ENCODE results near the gene RYR3. TPM values are rescaled to one million over a fixed set of nuclear protein-coding genes. Genes with fewer than 3 reads are reported as not detected.

RYR3 gene
- polyA plus RNA-seq, result 0.01 to 0.09 TPM (median 0.04 TPM) in 3 replicates
- not detected for polyA plus RNA-seq (2011; ENCODE audit: low read depth)
- under 0.01 and 0.01 TPM in 2 replicates for polyA plus RNA-seq (2011; cell fraction: cytosol; rRNA removed)
- 0.09 and 0.25 TPM in 2 replicates for polyA plus RNA-seq (2011; cell fraction: nucleus; rRNA removed)
- 0.31 and 0.32 TPM in 2 replicates for polyA plus RNA-seq (2012; ENCODE audit: low replicate concordance)
- polyA minus RNA-seq, result 0.06 to 0.10 TPM (median 0.07 TPM) in 3 replicates
- not detected for polyA minus RNA-seq (2011; cell fraction: cytosol; rRNA and poly(A)+ RNA removed)
- 0.16 and 0.21 TPM in 2 replicates for polyA minus RNA-seq (2011; cell fraction: nucleus; rRNA and poly(A)+ RNA removed)

- H4K20me1 ChIP-seq (ENCODE audit: control insufficient read depth, extremely low read depth, insufficient read depth, low read length), result no peaks in the 10 kb centered on the region
- peak within 1 kb of the TSS; percentile 82 for H3K4me2 ChIP-seq (ENCODE audit: control insufficient read depth, extremely low read depth, insufficient read depth, low read depth, low read length)
- H3K9me1 ChIP-seq (ENCODE audit: control insufficient read depth, extremely low read depth, insufficient read depth, low read length), result no peaks in the 10 kb centered on the region
- no peaks in the 10 kb centered on the region for H3K9me3 ChIP-seq (ENCODE audit: control insufficient read depth, low read depth, low read length)
- TF ChIP-seq CTCF (optimal IDR thresholded peaks at IDR 0.05 in 1 of 3, IDR thresholded peaks at IDR 0.05 in 1 of 3, conservative IDR thresholded peaks at IDR 0.05 in 1 of 3; ENCODE audit: extremely low read depth in 1 of 3, insufficient read depth in 2 of 3, low read length in 3 of 3), result no peak
- peak; percentile 19 for TF ChIP-seq EZH2 (IDR thresholded peaks at IDR 0.05; ENCODE audit: low read length)
- no peak within 1 kb of the TSS for H3K27ac ChIP-seq (ENCODE audit: control insufficient read depth, insufficient read depth, low read length)
- no peaks in the 10 kb centered on the region for H3K36me3 ChIP-seq (ENCODE audit: control insufficient read depth in 2 of 2, extremely low read depth in 1 of 2, insufficient read depth in 2 of 2, low read length in 2 of 2)
- no peak for FAIRE-seq
- DNase-seq (ENCODE audit: low read depth, low spot score), result no peak
- H3K4me3 ChIP-seq (ENCODE audit: control insufficient read depth in 2 of 3, extremely low read depth in 1 of 3, insufficient read depth in 2 of 3, low read depth in 1 of 3, low read length in 3 of 3), result peak within 1 kb of the TSS; percentile 26 to 57 (median 54)
- H3K4me1 ChIP-seq (ENCODE audit: control insufficient read depth, extremely low read depth, insufficient read depth, low read length), result peaks cover 10% of the 10 kb centered on the region
- dilution Hi-C loops (cut with MboI; ENCODE audit: extremely low pct_ligation_motif_present, low sequenced_read_pairs), result no loop called here
- no peak within 1 kb of the TSS for H3K9ac ChIP-seq (ENCODE audit: control insufficient read depth, extremely low read depth, insufficient read depth, low read length)
- peak within 1 kb of the TSS; percentile 76 for H2AFZ ChIP-seq (ENCODE audit: control insufficient read depth, low read length)
- no peaks in the 10 kb centered on the region for H3K79me2 ChIP-seq (ENCODE audit: control insufficient read depth, insufficient read depth, low read length)
- H3K27me3 ChIP-seq (ENCODE audit: control insufficient read depth, extremely low read depth, insufficient read depth, low read length), result peaks cover 27% of the 10 kb centered on the region
Measured at GRCh38 chr15:33310481-33311311, at the start of gene RYR3. Gene RYR3, plus strand, starts transcription at chr15:33310967. Its CDS starts 79 bp downstream, at chr15:33311046.

- no peak for TF ChIP-seq EZH2 (IDR thresholded peaks at IDR 0.05; ENCODE audit: low read length)
- TF ChIP-seq CTCF (optimal IDR thresholded peaks at IDR 0.05 in 1 of 3, IDR thresholded peaks at IDR 0.05 in 1 of 3, conservative IDR thresholded peaks at IDR 0.05 in 1 of 3; ENCODE audit: extremely low read depth in 1 of 3, insufficient read depth in 2 of 3, low read length in 3 of 3), result no peak
- Histone ChIP-seq H3K9me1 (ENCODE audit: control insufficient read depth, extremely low read depth, insufficient read depth, low read length) (no peaks in the 10 kb centered on the region), H3K4me2 (ENCODE audit: control insufficient read depth, extremely low read depth, insufficient read depth, low read depth, low read length) (no peak overlapping the region), H3K27me3 (ENCODE audit: control insufficient read depth, extremely low read depth, insufficient read depth, low read length) (no peaks in the 10 kb centered on the region), H3K4me3 (ENCODE audit: control insufficient read depth in 2 of 3, extremely low read depth in 1 of 3, insufficient read depth in 2 of 3, low read depth in 1 of 3, low read length in 3 of 3) (no peak overlapping the region), H3K79me2 (ENCODE audit: control insufficient read depth, insufficient read depth, low read length) (no peaks in the 10 kb centered on the region), H2AFZ (ENCODE audit: control insufficient read depth, low read length) (no peak overlapping the region), H4K20me1 (ENCODE audit: control insufficient read depth, extremely low read depth, insufficient read depth, low read length) (no peaks in the 10 kb centered on the region), H3K9me3 (ENCODE audit: control insufficient read depth, low read depth, low read length) (no peaks in the 10 kb centered on the region), H3K36me3 (ENCODE audit: control insufficient read depth in 2 of 2, extremely low read depth in 1 of 2, insufficient read depth in 2 of 2, low read length in 2 of 2) (no peaks in the 10 kb centered on the region), H3K9ac (ENCODE audit: control insufficient read depth, extremely low read depth, insufficient read depth, low read length) (no peak overlapping the region), H3K4me1 (ENCODE audit: control insufficient read depth, extremely low read depth, insufficient read depth, low read length) (no peaks in the 10 kb centered on the region), H3K27ac (ENCODE audit: control insufficient read depth, insufficient read depth, low read length) (no peak overlapping the region)
- no peak for FAIRE-seq
- DNase-seq (ENCODE audit: low read depth, low spot score), result no peak
- dilution Hi-C loops (cut with MboI; ENCODE audit: extremely low pct_ligation_motif_present, low sequenced_read_pairs), result no loop called here
Measured at GRCh38 chr15:33262306-33262705, 48.5 kb upstream of the RYR3 start.
